ENCODE data around the gene MC1R.
"Not testable (repeated sequence)": the region's sequence is repeated elsewhere in the genome, so short reads cannot be mapped to it uniquely, and the experiment has no call there.

GRCh38 chr16:89968074-89968473 lies 49.4 kb downstream of the MC1R start:
- not testable (repeated sequence) for TF ChIP-seq CTCF (conservative IDR thresholded peaks at IDR 0.05); EZH2 (IDR thresholded peaks at IDR 0.05; ENCODE audit: low read depth)
